IMR-90 (cell line): ENCODE data around the gene PTCD2. TPM values are rescaled to one million over a fixed set of nuclear protein-coding genes. Genes with fewer than 3 reads are reported as not detected.
A peak's percentile ranks its signal among the peaks of the same experiment; 100 is the strongest.

Experiments
- ATAC-seq: fragments of 200-7000 bp; cut with Tn5 transposase; 2 replicates; pipeline ENCODE4 v1.9.1; 2020; ENCODE audit warnings: low read depth, mild to moderate bottlenecking, moderate library complexity
- BruUV-seq: library from RNA; stranded (reverse); fragments of 400-500 nt; replicated peaks from 2 replicates; lab custom pipeline; 2021; lab: Mats Ljungman, UMichigan
- CTCF ChIA-PET: fragments of 300-600 bp; formaldehyde crosslinking; extraction: SDS; loops from one replicate; lab custom pipeline; 2021; ENCODE audit warnings: antibody characterized with exemption; lab: Yijun Ruan, JAX
- POLR2A ChIA-PET: fragments of 300-600 bp; sonication (Branson Sonifier 250); formaldehyde crosslinking; loops from one replicate; lab custom pipeline; 2022; ENCODE audit warnings: antibody characterized with exemption; ENCODE audit not compliant: unreplicated experiment; lab: Charles Lee
- DNase-seq: peaks from one replicate; pipeline ENCODE4 v3.0.0; 2013
- H2AFZ ChIP-seq: replicated peaks from 2 replicates; pipeline ENCODE3; 2013; ENCODE audit warnings: low read length, mild to moderate bottlenecking; ENCODE audit not compliant: poor library complexity
- H2AK5ac ChIP-seq: 2 replicates; pipeline ENCODE4 v1.6.1; 2013; ENCODE audit warnings: low read depth, low read length, inconsistent platforms
- H2AK9ac ChIP-seq: replicated peaks from 2 replicates; pipeline ENCODE3; 2013; ENCODE audit warnings: mild to moderate bottlenecking, low read depth, low read length, moderate library complexity; ENCODE audit not compliant: poor library complexity
- H2BK120ac ChIP-seq: 2 replicates; pipeline ENCODE4 v1.6.1; 2013; ENCODE audit warnings: low read depth, low read length, inconsistent platforms
- H2BK15ac ChIP-seq: 3 replicates; pipeline ENCODE4 v1.6.1; 2013; ENCODE audit warnings: low read depth, low read length, inconsistent platforms
- H2BK20ac ChIP-seq: 2 replicates; pipeline ENCODE4 v1.6.1; 2013; ENCODE audit warnings: low read depth, mild to moderate bottlenecking, inconsistent platforms, low read length, moderate library complexity
- H2BK5ac ChIP-seq: 2 replicates; pipeline ENCODE4 v1.6.1; 2013; ENCODE audit warnings: mild to moderate bottlenecking, low read depth, low read length, inconsistent platforms; ENCODE audit not compliant: poor library complexity, severe bottlenecking
- H3K14ac ChIP-seq: replicated peaks from 2 replicates; pipeline ENCODE4 v1.6.1; 2013; ENCODE audit warnings: low read depth, low read length, inconsistent platforms
- H3K18ac ChIP-seq: 2 replicates; pipeline ENCODE4 v1.6.1; 2013; ENCODE audit warnings: low read depth, low read length, control low read depth
- H3K23ac ChIP-seq: 2 replicates; pipeline ENCODE4 v1.6.1; 2013; ENCODE audit warnings: low read depth, low read length, inconsistent platforms
- H3K27ac ChIP-seq: 2 replicates; pipeline ENCODE4 v1.5.1; 2013; ENCODE audit warnings: mild to moderate bottlenecking, control low read depth, low read length; ENCODE audit not compliant: insufficient read depth
- H3K27me3 ChIP-seq: 2 replicates; pipeline ENCODE4 v1.6.1; 2013; ENCODE audit warnings: low read length; ENCODE audit not compliant: control insufficient read depth, insufficient read depth
- H3K36me3 ChIP-seq: 2 replicates; pipeline ENCODE4 v1.6.1; 2013; ENCODE audit warnings: low read length, mixed read lengths; ENCODE audit not compliant: control insufficient read depth, insufficient read depth
- H3K4ac ChIP-seq: 2 replicates; pipeline ENCODE4 v1.6.1; 2013; ENCODE audit warnings: low read depth, low read length, inconsistent platforms
- H3K4me1 ChIP-seq: 2 replicates; pipeline ENCODE4 v1.6.1; 2013; ENCODE audit warnings: low read length, mixed read lengths; ENCODE audit not compliant: control insufficient read depth, insufficient read depth
- H3K4me2 ChIP-seq: 2 replicates; pipeline ENCODE4 v1.6.1; 2013; ENCODE audit warnings: low read depth, mild to moderate bottlenecking, control low read depth, low read length, moderate library complexity
- H3K4me3 ChIP-seq: 2 replicates; pipeline ENCODE4 v1.5.1; 2013; ENCODE audit warnings: low read depth, mild to moderate bottlenecking, control low read depth, low read length, moderate library complexity; ENCODE audit not compliant: insufficient read depth
- H3K56ac ChIP-seq: 2 replicates; pipeline ENCODE4 v1.6.1; 2013; ENCODE audit warnings: low read length, inconsistent platforms; ENCODE audit not compliant: insufficient read depth; ENCODE audit errors: extremely low read depth
- H3K79me1 ChIP-seq, 2 experiments: 2 replicates each; pipeline ENCODE4 v1.6.1; 2013; ENCODE audit warnings: low read length in 2 of 2, inconsistent platforms in 1 of 2, low read depth in 1 of 2
- H3K9ac ChIP-seq: 2 replicates; pipeline ENCODE4 v1.6.1; 2013; ENCODE audit warnings: low read depth, low read length, control low read depth
- H3K9me1 ChIP-seq: 2 replicates; pipeline ENCODE4 v1.6.1; 2013; ENCODE audit warnings: low read length, inconsistent platforms; ENCODE audit not compliant: insufficient read depth
- H3K9me3 ChIP-seq: 2 replicates; pipeline ENCODE4 v1.6.1; 2013; ENCODE audit warnings: low read length; ENCODE audit not compliant: control insufficient read depth, insufficient read depth
- H4K20me1 ChIP-seq: 2 replicates; pipeline ENCODE4 v1.6.1; 2013; ENCODE audit warnings: low read length, inconsistent platforms; ENCODE audit not compliant: insufficient read depth
- H4K5ac ChIP-seq: 2 replicates; pipeline ENCODE4 v1.6.1; 2013; ENCODE audit warnings: mild to moderate bottlenecking, low read depth, low read length, control low read depth
- H4K8ac ChIP-seq, 2 experiments: 2 replicates each; pipeline ENCODE4 v1.6.1; 2013; ENCODE audit warnings: low read depth in 2 of 2, low read length in 2 of 2, control low read depth in 1 of 2, inconsistent platforms in 1 of 2
- H4K91ac ChIP-seq: 2 replicates; pipeline ENCODE4 v1.6.1; 2013; ENCODE audit warnings: low read depth, low read length, inconsistent platforms; ENCODE audit not compliant: insufficient read depth
- MXI1 ChIP-seq: IDR thresholded peaks from 2 replicates; pipeline ENCODE4 v1.6.1; 2012; ENCODE audit warnings: low read depth, mild to moderate bottlenecking, low read length, moderate library complexity, borderline replicate concordance
- USF2 ChIP-seq: fragments of 150-350 bp; IDR thresholded peaks from 2 replicates; pipeline ENCODE4 v1.6.1; 2017; ENCODE audit warnings: mild to moderate bottlenecking, antibody characterized with exemption, low read length, low read depth
- WGBS, 2 experiments: methylation state at CpG; one replicate each; pipeline versions ENCODE4 v1.1.5 to v1.1.7; 2013; ENCODE audit warnings: missing lambda C conversion rate in 2 of 2; ENCODE audit not compliant: insufficient read length in 1 of 2; ENCODE audit errors: extremely low coverage in 2 of 2; 5-methylcytosine and 5-hydroxymethylcytosine counted together
- dilution Hi-C: fragments of 300-500 bp; cut with HindIII; formaldehyde crosslinking; loops from one replicate; pipeline ENCODE4 v1.14.3; 2018; ENCODE audit warnings: low sequenced_read_pairs; ENCODE audit not compliant: unreplicated experiment
- in situ Hi-C: fragments of 300-500 bp; cut with MboI; formaldehyde crosslinking; loops from 3 replicates; pipeline ENCODE4 v1.14.3; 2019; ENCODE audit warnings: low sequenced_read_pairs, inconsistent platforms, mixed read lengths
- intact Hi-C: fragments of 100-400 bp; cut with micrococcal nuclease; formaldehyde crosslinking; loops from 2 replicates; pipeline ENCODE4 v1.10.0; 2022
- polyA plus RNA-seq, 3 experiments: library from polyadenylated mRNA; depleted of rRNA; stranded (reverse); fragments of >200 nt; gene quantifications; 2 replicates each; pipeline ENCODE4 v1.2.3, GENCODE V29; 2012; ENCODE audit warnings: low replicate concordance in 1 of 3
- total RNA-seq: library from RNA; depleted of rRNA; stranded (reverse); fragments of >200 nt; gene quantifications from 2 replicates; pipeline ENCODE4 v1.2.3, GENCODE V29; 2012

The PTCD2 gene
- total and polyA plus RNA-seq, 2 of the 4 experiments (the other 2 are of a cell fraction) = 6.5 to 9.9 TPM

GRCh38 chr5:72283358-72283757 is 36.8 kb upstream of the PTCD2 start:
- Histone ChIP-seq H3K9me3 (no peaks in the 10 kb centered on the region), H3K27me3 (no peaks in the 10 kb centered on the region), H4K20me1 (no peaks in the 10 kb centered on the region), H4K5ac (peak overlapping the region; percentile 73), H2BK120ac (peak overlapping the region; percentile 69), H3K56ac (peak overlapping the region; percentile 29; the same call in 1 of the 2 replicates), H3K18ac (peak overlapping the region; percentile 69), H2AK9ac (no peak overlapping the region), H3K27ac (peak overlapping the region; percentile 70; the same call in 1 of the 2 replicates), H3K23ac (peak overlapping the region; percentile 60; the same call in 1 of the 2 replicates), H3K79me1 (peaks cover 3 to 25% of the 10 kb centered on the region in 2 experiments), H2BK15ac (peak overlapping the region; percentile 77; the same call in 1 of the 3 replicates), H2BK20ac (peak overlapping the region; percentile 90), H2AK5ac (peak overlapping the region; percentile 61; the same call in 1 of the 2 replicates), H3K4me1 (peaks cover 7% of the 10 kb centered on the region), H3K4me2 (peak overlapping the region; percentile 36; the same call in 1 of the 2 replicates), H3K4me3 (no peak overlapping the region), H3K9me1 (peaks cover 11% of the 10 kb centered on the region; the same call in 1 of the 2 replicates), H3K36me3 (peaks cover 5% of the 10 kb centered on the region; the same call in 1 of the 2 replicates), H3K4ac (peak overlapping the region; percentile 65), H2AFZ (no peak overlapping the region), H2BK5ac (peak overlapping the region; percentile 17), H3K9ac (no peak overlapping the region), H3K14ac (peak overlapping the region; percentile 74; the same call in 1 of the 2 replicates), H4K8ac (peak overlapping the region; percentile 14 to 66; a peak in 2 of 4 replicates), H4K91ac (peak overlapping the region; percentile 57)
- dilution Hi-C loops = no loop called here
- no peak for TF ChIP-seq MXI1
- TF ChIP-seq USF2 = no peak
- intact Hi-C loops = no loop called here
- 80% methylated on average over 1 of the region's 2 CpGs; no CpG with 5 or more reads in 1 of the 2 experiments for WGBS, 2 experiments
- no TSS peak for BruUV-seq
- in situ Hi-C loops = no loop called here
- ChIA-PET POLR2A (interaction anchor here (0.6 to 0.7 kb wide), 2 partner anchors 216 to 1974 kb away, joined by 3 to 4 read pairs; no protein-coding TSS in a partner anchor), CTCF (interaction anchor here (0.6 kb wide), 1 partner anchor 445 kb away, joined by 4 read pairs; no protein-coding TSS in a partner anchor)
- DNase-seq = no peak
- ATAC-seq = peak; percentile 9
